ENCODE measurements around the gene HOXA5. TPM values are rescaled to one million over a fixed set of nuclear protein-coding genes. Genes with fewer than 3 reads are reported as not detected.

The HOXA5 gene
- total and polyA plus RNA-seq, 2 donors (not counting 3 experiments of a cell fraction or from before 2014, with no cell fraction given), result 18.6 to 18.8 TPM

GRCh38 chr7:27179503-27180430 is 36.3 kb upstream of the HOXA5 start:
- TF ChIP-seq FOS (IDR thresholded peaks at IDR 0.05; ENCODE audit: borderline replicate concordance, insufficient read depth, low read length) (peak; percentile 9), CTCF (IDR thresholded peaks at IDR 0.05; ENCODE audit: extremely low read depth in 1 of 2, insufficient read depth in 1 of 2, low read depth in 1 of 2, low read length in 2 of 2) (peak; percentile 93 to 97), POLR2A (IDR thresholded peaks at IDR 0.05; ENCODE audit: low read depth, low read length) (no peak), GATA2 (IDR thresholded peaks at IDR 0.05; ENCODE audit: insufficient read depth, insufficient read length, low read depth, low read length) (peak; percentile 19)
- dilution Hi-C loops (cut with MboI; ENCODE audit: extremely low pct_ligation_motif_present, low sequenced_read_pairs) (no loop called here), intact Hi-C loops (cut with micrococcal nuclease) (loop anchor here (1.0 kb wide), 1 partner anchor 8 kb away; no protein-coding TSS in a partner anchor)
- peaks cover 94% of the 10 kb centered on the region for H3K79me2 ChIP-seq (ENCODE audit: control insufficient read depth, insufficient read depth, low read length)
- BruUV-seq (replicated peaks), result TSS peak; percentile 12
- no peaks in the 10 kb centered on the region for H3K36me3 ChIP-seq (ENCODE audit: control insufficient read depth in 2 of 2, extremely low read depth in 1 of 2, insufficient read depth in 2 of 2, low read length in 2 of 2)
- peak overlapping the region; percentile 98 for H3K4me2 ChIP-seq (ENCODE audit: insufficient read depth, low read length)
- peaks cover 65% of the 10 kb centered on the region for H3K4me1 ChIP-seq (ENCODE audit: control insufficient read depth, extremely low read depth, insufficient read depth, low read length)
- H3K9me3 ChIP-seq (replicated peaks; ENCODE audit: control insufficient read depth, insufficient read depth, low read length), result no peaks in the 10 kb centered on the region
- CTCF ChIA-PET, result interaction anchor here (0.6 to 8.0 kb wide), 39 partner anchors 9 to 1318 kb away, joined by 3 to 86 read pairs (median 6); partner anchors contain the start of genes HOXA3, HOXA4, HOXA5 and HOXA6
- peak overlapping the region; percentile 53 to 94 (median 69) for H3K4me3 ChIP-seq (replicated peaks in 1 of 3; ENCODE audit: insufficient read depth in 1 of 3, low read depth in 1 of 3, low read length in 3 of 3)
- FAIRE-seq, result peak; percentile 89
- POLR2A ChIA-PET, result interaction anchor here (0.7 to 1.9 kb wide), 5 partner anchors 12 to 967 kb away, joined by 3 to 6 read pairs (median 5); partner anchors contain the start of gene HOXA9
- peak overlapping the region; percentile 64 for H2AFZ ChIP-seq (ENCODE audit: low read depth, low read length)
- H3K9me1 ChIP-seq (replicated peaks; ENCODE audit: control insufficient read depth, extremely low read depth, insufficient read depth, low read length), result no peaks in the 10 kb centered on the region
- H3K27me3 ChIP-seq (ENCODE audit: control insufficient read depth in 2 of 2, insufficient read depth in 2 of 2, low read length in 2 of 2), result no peaks in the 10 kb centered on the region
- H4K20me1 ChIP-seq (replicated peaks; ENCODE audit: control insufficient read depth, extremely low read depth, insufficient read depth, low read length), result no peaks in the 10 kb centered on the region
- H3K27ac ChIP-seq (ENCODE audit: insufficient read depth, low read depth, low read length), result peak overlapping the region; percentile 96
- DNase-seq (ENCODE audit: low read depth, low spot score), result peak; percentile 90
- H3K9ac ChIP-seq (replicated peaks; ENCODE audit: extremely low read depth, insufficient read depth, low read length), result peak overlapping the region; percentile 95
